PFSK-1 (cell line): Measurements from ENCODE around the gene SYTL2.

Experiments used
- FOXP2 ChIP-seq: optimal IDR thresholded peaks from 2 replicates; pipeline ENCODE3; 2011; ENCODE audit warnings: borderline replicate concordance, control low read depth, inconsistent platforms; ENCODE audit not compliant: insufficient read depth; ENCODE audit errors: extremely low read length, extremely low read depth
- POLR2AphosphoS5 ChIP-seq: IDR thresholded peaks from 2 replicates; pipeline ENCODE4 v1.6.1; 2012; ENCODE audit warnings: low read depth, mild to moderate bottlenecking, control low read depth, low read length, moderate library complexity
- REST ChIP-seq, 2 experiments: IDR thresholded peaks; 2 replicates each; pipeline versions ENCODE4 v1.6.1 to v1.8.0; 2011 to 2012; ENCODE audit warnings: low read depth in 2 of 2, low read length in 2 of 2, control low read depth in 1 of 2, inconsistent platforms in 1 of 2, mild to moderate bottlenecking in 1 of 2, moderate library complexity in 1 of 2; ENCODE audit not compliant: insufficient read depth in 1 of 2
- SIN3A ChIP-seq: IDR thresholded peaks from 2 replicates; pipeline ENCODE4 v1.6.1; 2012; ENCODE audit warnings: mild to moderate bottlenecking, low read length, moderate library complexity, borderline replicate concordance; ENCODE audit not compliant: insufficient read depth
- TAF1 ChIP-seq: IDR thresholded peaks from 2 replicates; pipeline ENCODE4 v1.6.1; 2012; ENCODE audit warnings: low read length, control low read depth, borderline replicate concordance; ENCODE audit not compliant: insufficient read depth

Gene SYTL2

GRCh38 chr11:85810521-85810870, 445 bp downstream of the SYTL2 start:
- TF ChIP-seq SIN3A (no peak), FOXP2 (no peak), POLR2AphosphoS5 (no peak), REST (IDR thresholded peaks at IDR 0.05; ENCODE audit: insufficient read depth in 1 of 2, low read depth in 2 of 2, low read length in 2 of 2) (no peak), TAF1 (no peak)

GRCh38 chr11:85809863-85810262, 1.1 kb downstream of the SYTL2 start:
- no peak for TF ChIP-seq TAF1
- TF ChIP-seq REST (IDR thresholded peaks at IDR 0.05; ENCODE audit: insufficient read depth in 1 of 2, low read depth in 2 of 2, low read length in 2 of 2): no peak
- no peak for TF ChIP-seq FOXP2
- TF ChIP-seq POLR2AphosphoS5: no peak
- TF ChIP-seq SIN3A: no peak

GRCh38 chr11:85809191-85809590, 1.8 kb downstream of the SYTL2 start:
- TF ChIP-seq FOXP2: no peak

- no peak for TF ChIP-seq TAF1
- no peak for TF ChIP-seq REST (IDR thresholded peaks at IDR 0.05; ENCODE audit: insufficient read depth in 1 of 2, low read depth in 2 of 2, low read length in 2 of 2)
- TF ChIP-seq FOXP2: no peak
Measured at GRCh38 chr11:85806876-85807275, 4.1 kb downstream of the SYTL2 start.

GRCh38 chr11:85806016-85806415, 4.9 kb downstream of the SYTL2 start:
- TF ChIP-seq POLR2AphosphoS5: no peak
- TF ChIP-seq TAF1: no peak

- TF ChIP-seq FOXP2 (no peak), POLR2AphosphoS5 (no peak), SIN3A (no peak), TAF1 (no peak), REST (IDR thresholded peaks at IDR 0.05; ENCODE audit: insufficient read depth in 1 of 2, low read depth in 2 of 2, low read length in 2 of 2) (no peak)
Measured at GRCh38 chr11:85805387-85805786, 5.6 kb downstream of the SYTL2 start.
